DOHH2 (cell line): ENCODE results near the gene PLCB4.

ENCODE experiments used
- EZH2phosphoT487 ChIP-seq: fragments of 200-600 bp; sonication (generic); IDR thresholded peaks from 2 replicates; pipeline ENCODE4 v1.6.1; 2017; ENCODE audit warnings: borderline replicate concordance, mild to moderate bottlenecking, antibody characterized with exemption, low read length, moderate library complexity, mixed read lengths
- TF ChIP-seq, protein P1 (sequence below): fragments of 200-600 bp; sonication (generic); IDR thresholded peaks from one replicate; pipeline ENCODE4 v1.5.1; 2014; ENCODE audit warnings: antibody characterized with exemption, mild to moderate bottlenecking, low read depth, low read length; ENCODE audit not compliant: poor library complexity, severe bottlenecking

DNA sequence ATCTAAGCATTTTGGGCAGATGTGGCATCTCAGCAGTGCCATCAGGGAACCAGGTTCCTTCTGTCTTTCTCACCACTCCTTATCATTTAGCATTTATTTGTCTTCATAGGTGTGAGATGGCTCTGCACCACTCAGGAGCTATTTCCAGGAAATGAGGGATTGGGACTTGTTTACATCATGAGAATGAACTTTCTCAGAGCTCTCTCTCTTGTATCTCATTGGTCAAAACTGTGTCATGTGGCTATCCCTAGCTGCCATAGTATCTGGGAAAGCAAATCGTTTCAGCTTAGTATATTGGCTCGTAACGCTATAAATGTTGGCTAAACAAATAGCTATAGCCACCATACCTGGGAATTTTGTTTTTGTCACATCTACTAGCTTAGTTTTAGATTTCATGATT is 23.8 kb downstream of the PLCB4 start:
- TF ChIP-seq, protein P1, sequence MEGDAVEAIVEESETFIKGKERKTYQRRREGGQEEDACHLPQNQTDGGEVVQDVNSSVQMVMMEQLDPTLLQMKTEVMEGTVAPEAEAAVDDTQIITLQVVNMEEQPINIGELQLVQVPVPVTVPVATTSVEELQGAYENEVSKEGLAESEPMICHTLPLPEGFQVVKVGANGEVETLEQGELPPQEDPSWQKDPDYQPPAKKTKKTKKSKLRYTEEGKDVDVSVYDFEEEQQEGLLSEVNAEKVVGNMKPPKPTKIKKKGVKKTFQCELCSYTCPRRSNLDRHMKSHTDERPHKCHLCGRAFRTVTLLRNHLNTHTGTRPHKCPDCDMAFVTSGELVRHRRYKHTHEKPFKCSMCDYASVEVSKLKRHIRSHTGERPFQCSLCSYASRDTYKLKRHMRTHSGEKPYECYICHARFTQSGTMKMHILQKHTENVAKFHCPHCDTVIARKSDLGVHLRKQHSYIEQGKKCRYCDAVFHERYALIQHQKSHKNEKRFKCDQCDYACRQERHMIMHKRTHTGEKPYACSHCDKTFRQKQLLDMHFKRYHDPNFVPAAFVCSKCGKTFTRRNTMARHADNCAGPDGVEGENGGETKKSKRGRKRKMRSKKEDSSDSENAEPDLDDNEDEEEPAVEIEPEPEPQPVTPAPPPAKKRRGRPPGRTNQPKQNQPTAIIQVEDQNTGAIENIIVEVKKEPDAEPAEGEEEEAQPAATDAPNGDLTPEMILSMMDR: no peak
- no peak for TF ChIP-seq EZH2phosphoT487
